ENCODE measurements around the gene SPACA5B.
"Not testable (repeated sequence)": the region's sequence is repeated elsewhere in the genome, so short reads cannot be mapped to it uniquely, and the experiment has no call there.

SPACA5B gene

DNA sequence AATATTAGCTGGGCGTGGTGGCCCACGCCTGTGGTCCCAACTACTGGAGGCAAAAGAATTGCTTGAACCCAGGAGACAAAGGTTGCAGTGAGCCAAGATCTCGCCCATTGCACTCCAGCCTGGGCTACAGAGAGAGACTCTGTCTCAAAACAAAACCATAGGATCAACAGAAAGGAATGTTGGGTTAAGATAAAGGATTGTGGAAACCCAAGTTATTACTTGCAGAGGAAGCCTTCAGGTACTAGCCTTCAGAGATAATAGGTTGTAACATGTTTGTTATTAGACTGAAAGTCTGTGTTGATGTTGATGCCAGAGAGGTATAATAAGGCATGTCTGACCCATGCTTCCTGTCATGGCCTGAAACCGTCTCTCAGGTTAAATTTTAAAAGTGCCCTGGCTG, 49.3 kb downstream of the SPACA5B start:
- DNase-seq (ENCODE audit: extremely low read depth, low read depth), result no peak
- TF ChIP-seq, protein P1, sequence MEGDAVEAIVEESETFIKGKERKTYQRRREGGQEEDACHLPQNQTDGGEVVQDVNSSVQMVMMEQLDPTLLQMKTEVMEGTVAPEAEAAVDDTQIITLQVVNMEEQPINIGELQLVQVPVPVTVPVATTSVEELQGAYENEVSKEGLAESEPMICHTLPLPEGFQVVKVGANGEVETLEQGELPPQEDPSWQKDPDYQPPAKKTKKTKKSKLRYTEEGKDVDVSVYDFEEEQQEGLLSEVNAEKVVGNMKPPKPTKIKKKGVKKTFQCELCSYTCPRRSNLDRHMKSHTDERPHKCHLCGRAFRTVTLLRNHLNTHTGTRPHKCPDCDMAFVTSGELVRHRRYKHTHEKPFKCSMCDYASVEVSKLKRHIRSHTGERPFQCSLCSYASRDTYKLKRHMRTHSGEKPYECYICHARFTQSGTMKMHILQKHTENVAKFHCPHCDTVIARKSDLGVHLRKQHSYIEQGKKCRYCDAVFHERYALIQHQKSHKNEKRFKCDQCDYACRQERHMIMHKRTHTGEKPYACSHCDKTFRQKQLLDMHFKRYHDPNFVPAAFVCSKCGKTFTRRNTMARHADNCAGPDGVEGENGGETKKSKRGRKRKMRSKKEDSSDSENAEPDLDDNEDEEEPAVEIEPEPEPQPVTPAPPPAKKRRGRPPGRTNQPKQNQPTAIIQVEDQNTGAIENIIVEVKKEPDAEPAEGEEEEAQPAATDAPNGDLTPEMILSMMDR (IDR thresholded peaks at IDR 0.05; ENCODE audit: low read depth, low read length), result no peak

DNA sequence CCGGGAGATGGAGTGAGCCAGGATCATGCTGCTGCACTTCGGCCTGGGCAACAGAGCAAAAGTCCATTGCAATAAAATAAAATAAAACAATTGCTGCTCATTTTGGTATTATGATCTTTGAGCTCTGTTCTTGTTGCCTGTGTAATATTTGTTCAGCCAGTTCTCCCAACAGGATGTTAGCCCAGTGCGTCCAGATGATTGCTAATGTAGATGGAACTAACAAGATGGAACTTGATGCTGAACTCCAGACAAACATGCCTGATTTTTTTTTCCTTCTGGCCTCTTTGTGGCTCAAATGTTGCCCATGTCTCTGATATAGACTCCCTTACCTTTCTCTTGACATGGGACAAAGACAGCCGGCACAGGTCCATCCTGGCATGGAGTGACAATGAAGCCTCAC, 50.4 kb downstream of the SPACA5B start:
- TF ChIP-seq, protein P1 (IDR thresholded peaks at IDR 0.05; ENCODE audit: low read depth, low read length), result no peak
- DNase-seq (ENCODE audit: extremely low read depth, low read depth), result no peak

DNA sequence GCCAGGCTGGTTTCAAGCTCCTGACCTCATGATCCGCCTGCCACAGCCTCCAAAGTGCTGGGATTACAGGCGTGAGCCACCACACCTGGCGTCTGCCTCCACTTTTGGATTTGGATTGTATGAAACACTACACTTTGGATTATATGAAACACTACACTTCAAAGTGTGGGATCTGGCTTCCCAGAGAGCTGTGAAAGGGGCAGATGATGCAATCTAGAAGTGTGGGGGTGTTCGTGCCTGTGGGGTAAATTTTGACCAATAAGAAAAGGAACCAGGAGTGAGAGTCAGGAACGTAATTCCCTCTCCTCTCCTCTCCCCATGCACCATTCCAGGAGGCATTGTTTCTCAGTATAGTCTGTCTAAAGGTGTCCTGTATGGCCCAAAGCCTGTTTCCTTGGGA, 51.5 kb downstream of the SPACA5B start:
- DNase-seq (ENCODE audit: extremely low read depth, low read depth), result not testable (repeated sequence)

Data from AG09319 (cell line).